ENCODE measurements around the gene ZNF143. TPM values are rescaled to one million over a fixed set of nuclear protein-coding genes. Genes with fewer than 3 reads are reported as not detected.
A peak's percentile ranks its signal among the peaks of the same experiment; 100 is the strongest.

The ZNF143 gene
- total and polyA plus RNA-seq, 2 of the 13 experiments (the other 11 are each of a cell fraction or from before 2014, with no cell fraction given) = 22.4 to 35.6 TPM

DNA sequence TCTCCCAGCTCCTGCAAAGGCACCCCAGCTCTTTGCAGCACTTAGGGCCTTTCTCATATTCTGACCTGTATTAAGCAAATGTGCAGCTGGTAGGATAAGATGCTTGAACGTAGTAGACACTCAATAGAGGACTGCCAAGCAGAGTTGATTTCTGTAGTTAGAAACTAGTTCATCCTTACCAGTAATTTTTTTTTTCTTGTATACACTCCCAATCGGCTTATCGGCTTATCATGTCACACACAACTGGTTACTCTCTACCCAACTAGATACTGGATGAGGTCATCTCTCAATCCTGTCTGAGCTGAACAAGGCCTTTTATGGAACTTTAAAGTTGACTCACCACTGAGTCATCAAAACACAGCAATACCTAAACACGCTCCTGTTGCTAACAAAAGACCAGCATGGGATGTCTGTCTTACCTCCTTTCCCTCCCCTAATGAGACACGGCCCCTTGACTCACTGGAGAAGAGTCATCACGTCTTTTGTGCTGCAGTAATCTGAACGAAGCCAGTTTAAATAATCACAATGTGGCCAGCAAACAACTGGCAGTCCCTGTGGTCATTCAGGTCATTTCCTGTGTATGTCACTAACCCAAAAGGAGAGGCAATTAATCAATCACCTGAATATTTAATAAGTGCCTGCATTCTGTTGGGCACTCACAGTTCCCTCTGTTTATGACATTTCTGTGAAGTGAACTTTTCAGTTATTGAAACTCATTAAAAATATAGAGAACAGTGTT is 105.2 kb downstream of the ZNF143 start (continued):
- 0 out of 2 replicates have a peak, but pooled peaks have one; percentile 57 for TF ChIP-seq ZNF792 (CRISPR knock-in tag; IDR thresholded peaks at IDR 0.05)
- TF ChIP-seq, protein P1, sequence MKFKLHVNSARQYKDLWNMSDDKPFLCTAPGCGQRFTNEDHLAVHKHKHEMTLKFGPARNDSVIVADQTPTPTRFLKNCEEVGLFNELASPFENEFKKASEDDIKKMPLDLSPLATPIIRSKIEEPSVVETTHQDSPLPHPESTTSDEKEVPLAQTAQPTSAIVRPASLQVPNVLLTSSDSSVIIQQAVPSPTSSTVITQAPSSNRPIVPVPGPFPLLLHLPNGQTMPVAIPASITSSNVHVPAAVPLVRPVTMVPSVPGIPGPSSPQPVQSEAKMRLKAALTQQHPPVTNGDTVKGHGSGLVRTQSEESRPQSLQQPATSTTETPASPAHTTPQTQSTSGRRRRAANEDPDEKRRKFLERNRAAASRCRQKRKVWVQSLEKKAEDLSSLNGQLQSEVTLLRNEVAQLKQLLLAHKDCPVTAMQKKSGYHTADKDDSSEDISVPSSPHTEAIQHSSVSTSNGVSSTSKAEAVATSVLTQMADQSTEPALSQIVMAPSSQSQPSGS (CRISPR knock-in tag; IDR thresholded peaks at IDR 0.05) = peak; percentile 97
- no peak for TF ChIP-seq ZFP82 (CRISPR knock-in tag; IDR thresholded peaks at IDR 0.05; ENCODE audit: borderline replicate concordance)
- peak; percentile 63 for TF ChIP-seq ZBTB21 (CRISPR knock-in tag; IDR thresholded peaks at IDR 0.05)
- TF ChIP-seq, protein P2, sequence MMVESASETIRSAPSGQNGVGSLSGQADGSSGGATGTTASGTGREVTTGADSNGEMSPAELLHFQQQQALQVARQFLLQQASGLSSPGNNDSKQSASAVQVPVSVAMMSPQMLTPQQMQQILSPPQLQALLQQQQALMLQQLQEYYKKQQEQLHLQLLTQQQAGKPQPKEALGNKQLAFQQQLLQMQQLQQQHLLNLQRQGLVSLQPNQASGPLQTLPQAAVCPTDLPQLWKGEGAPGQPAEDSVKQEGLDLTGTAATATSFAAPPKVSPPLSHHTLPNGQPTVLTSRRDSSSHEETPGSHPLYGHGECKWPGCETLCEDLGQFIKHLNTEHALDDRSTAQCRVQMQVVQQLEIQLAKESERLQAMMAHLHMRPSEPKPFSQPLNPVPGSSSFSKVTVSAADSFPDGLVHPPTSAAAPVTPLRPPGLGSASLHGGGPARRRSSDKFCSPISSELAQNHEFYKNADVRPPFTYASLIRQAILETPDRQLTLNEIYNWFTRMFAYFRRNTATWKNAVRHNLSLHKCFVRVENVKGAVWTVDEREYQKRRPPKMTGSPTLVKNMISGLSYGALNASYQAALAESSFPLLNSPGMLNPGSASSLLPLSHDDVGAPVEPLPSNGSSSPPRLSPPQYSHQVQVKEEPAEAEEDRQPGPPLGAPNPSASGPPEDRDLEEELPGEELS (CRISPR knock-in tag; IDR thresholded peaks at IDR 0.05) = peak; percentile 92
- TF ChIP-seq ZNF761 (CRISPR knock-in tag; conservative IDR thresholded peaks at IDR 0.05) = no peak
- TF ChIP-seq NKX3-1 (CRISPR knock-in tag; IDR thresholded peaks at IDR 0.05) = no peak
- TF ChIP-seq ZNF577 (CRISPR knock-in tag; IDR thresholded peaks at IDR 0.05; ENCODE audit: borderline replicate concordance, low read depth) = no peak
- TF ChIP-seq, protein P3, sequence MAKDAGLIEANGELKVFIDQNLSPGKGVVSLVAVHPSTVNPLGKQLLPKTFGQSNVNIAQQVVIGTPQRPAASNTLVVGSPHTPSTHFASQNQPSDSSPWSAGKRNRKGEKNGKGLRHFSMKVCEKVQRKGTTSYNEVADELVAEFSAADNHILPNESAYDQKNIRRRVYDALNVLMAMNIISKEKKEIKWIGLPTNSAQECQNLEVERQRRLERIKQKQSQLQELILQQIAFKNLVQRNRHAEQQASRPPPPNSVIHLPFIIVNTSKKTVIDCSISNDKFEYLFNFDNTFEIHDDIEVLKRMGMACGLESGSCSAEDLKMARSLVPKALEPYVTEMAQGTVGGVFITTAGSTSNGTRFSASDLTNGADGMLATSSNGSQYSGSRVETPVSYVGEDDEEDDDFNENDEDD (CRISPR knock-in tag; IDR thresholded peaks at IDR 0.05; ENCODE audit: borderline replicate concordance) = peak; percentile 51; the same call in 1 of the 2 replicates
- TF ChIP-seq ZNF337 (CRISPR knock-in tag; IDR thresholded peaks at IDR 0.05; ENCODE audit: borderline replicate concordance, low read depth) = no peak
- TF ChIP-seq, protein P4, sequence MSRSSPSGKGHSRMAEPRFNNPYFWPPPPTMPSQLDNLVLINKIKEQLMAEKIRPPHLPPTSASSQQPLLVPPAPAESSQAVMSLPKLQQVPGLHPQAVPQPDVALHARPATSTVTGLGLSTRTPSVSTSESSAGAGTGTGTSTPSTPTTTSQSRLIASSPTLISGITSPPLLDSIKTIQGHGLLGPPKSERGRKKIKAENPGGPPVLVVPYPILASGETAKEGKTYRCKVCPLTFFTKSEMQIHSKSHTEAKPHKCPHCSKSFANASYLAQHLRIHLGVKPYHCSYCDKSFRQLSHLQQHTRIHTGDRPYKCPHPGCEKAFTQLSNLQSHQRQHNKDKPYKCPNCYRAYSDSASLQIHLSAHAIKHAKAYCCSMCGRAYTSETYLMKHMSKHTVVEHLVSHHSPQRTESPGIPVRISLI (CRISPR knock-in tag; IDR thresholded peaks at IDR 0.05; ENCODE audit: borderline replicate concordance) = peak; percentile 73; the same call in 1 of the 2 replicates
- no peak for TF ChIP-seq ZNF431 (CRISPR knock-in tag; IDR thresholded peaks at IDR 0.05; ENCODE audit: borderline replicate concordance, low read depth)
- TF ChIP-seq MED1 (CRISPR knock-in tag; IDR thresholded peaks at IDR 0.05) = peak; percentile 92
- TF ChIP-seq, protein P5, sequence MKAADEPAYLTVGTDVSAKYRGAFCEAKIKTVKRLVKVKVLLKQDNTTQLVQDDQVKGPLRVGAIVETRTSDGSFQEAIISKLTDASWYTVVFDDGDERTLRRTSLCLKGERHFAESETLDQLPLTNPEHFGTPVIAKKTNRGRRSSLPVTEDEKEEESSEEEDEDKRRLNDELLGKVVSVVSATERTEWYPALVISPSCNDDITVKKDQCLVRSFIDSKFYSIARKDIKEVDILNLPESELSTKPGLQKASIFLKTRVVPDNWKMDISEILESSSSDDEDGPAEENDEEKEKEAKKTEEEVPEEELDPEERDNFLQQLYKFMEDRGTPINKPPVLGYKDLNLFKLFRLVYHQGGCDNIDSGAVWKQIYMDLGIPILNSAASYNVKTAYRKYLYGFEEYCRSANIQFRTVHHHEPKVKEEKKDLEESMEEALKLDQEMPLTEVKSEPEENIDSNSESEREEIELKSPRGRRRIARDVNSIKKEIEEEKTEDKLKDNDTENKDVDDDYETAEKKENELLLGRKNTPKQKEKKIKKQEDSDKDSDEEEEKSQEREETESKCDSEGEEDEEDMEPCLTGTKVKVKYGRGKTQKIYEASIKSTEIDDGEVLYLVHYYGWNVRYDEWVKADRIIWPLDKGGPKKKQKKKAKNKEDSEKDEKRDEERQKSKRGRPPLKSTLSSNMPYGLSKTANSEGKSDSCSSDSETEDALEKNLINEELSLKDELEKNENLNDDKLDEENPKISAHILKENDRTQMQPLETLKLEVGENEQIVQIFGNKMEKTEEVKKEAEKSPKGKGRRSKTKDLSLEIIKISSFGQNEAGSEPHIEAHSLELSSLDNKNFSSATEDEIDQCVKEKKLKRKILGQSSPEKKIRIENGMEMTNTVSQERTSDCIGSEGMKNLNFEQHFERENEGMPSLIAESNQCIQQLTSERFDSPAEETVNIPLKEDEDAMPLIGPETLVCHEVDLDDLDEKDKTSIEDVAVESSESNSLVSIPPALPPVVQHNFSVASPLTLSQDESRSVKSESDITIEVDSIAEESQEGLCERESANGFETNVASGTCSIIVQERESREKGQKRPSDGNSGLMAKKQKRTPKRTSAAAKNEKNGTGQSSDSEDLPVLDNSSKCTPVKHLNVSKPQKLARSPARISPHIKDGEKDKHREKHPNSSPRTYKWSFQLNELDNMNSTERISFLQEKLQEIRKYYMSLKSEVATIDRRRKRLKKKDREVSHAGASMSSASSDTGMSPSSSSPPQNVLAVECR (CRISPR knock-in tag; IDR thresholded peaks at IDR 0.05; ENCODE audit: borderline replicate concordance) = peak; percentile 48; the same call in 1 of the 2 replicates
- TF ChIP-seq ZNF382 (CRISPR knock-in tag; IDR thresholded peaks at IDR 0.05; ENCODE audit: borderline replicate concordance) = peak; percentile 34; the same call in 1 of the 2 replicates
- no peak for TF ChIP-seq ZSCAN22 (CRISPR knock-in tag; IDR thresholded peaks at IDR 0.05)
- no peak for TF ChIP-seq PHB2 (IDR thresholded peaks at IDR 0.05; ENCODE audit: partially characterized antibody)
- no peak for TF ChIP-seq CBX1 (IDR thresholded peaks at IDR 0.05; ENCODE audit: low read depth)
- TF ChIP-seq ZNF572 (CRISPR knock-in tag; IDR thresholded peaks at IDR 0.05) = no peak
